GM19455 (cell line): ENCODE measurements around the gene HILPDA.

ENCODE experiments used
- ATAC-seq: cut with Tn5 transposase; IDR thresholded peaks from one replicate; pipeline ENCODE4 v1.9.1; 2021; ENCODE audit not compliant: unreplicated experiment

HILPDA gene, protein sequence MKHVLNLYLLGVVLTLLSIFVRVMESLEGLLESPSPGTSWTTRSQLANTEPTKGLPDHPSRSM

DNA sequence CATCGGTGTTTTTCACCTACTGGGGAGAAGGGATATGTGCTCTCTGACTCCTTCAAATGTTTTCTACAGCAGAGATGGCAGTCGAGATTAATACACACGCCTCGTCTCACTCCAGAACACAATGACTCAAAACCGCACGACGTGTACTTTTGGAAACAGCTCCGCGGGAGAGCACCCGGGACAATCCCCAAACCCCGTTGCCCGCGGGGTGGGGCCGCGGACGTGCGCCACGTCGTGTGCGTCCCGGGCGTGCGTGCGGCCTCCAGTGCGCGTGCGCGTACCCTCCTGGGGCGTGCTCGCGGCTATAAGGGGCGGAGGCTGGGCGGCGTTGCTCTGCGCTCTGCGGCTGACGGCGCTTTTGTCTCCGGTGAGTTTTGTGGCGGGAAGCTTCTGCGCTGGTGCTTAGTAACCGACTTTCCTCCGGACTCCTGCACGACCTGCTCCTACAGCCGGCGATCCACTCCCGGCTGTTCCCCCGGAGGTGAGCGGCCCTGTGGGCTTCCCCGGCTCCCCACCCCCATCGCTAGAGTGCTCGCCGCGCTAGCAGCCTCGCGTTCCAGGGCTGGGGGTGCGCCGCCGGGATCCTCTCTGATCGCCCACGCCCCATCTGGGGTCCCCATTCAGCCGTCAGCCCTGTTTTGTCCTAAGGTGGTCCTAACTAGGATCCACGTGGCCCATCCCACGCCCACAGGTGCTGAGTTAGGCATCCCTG, at the start of gene HILPDA:
Gene HILPDA (plus strand): TSS at position 336 of the 712 bp plus-strand sequence. CDS start 1,391 bp downstream, outside the sequence.
- ATAC-seq = peak; percentile 85

DNA sequence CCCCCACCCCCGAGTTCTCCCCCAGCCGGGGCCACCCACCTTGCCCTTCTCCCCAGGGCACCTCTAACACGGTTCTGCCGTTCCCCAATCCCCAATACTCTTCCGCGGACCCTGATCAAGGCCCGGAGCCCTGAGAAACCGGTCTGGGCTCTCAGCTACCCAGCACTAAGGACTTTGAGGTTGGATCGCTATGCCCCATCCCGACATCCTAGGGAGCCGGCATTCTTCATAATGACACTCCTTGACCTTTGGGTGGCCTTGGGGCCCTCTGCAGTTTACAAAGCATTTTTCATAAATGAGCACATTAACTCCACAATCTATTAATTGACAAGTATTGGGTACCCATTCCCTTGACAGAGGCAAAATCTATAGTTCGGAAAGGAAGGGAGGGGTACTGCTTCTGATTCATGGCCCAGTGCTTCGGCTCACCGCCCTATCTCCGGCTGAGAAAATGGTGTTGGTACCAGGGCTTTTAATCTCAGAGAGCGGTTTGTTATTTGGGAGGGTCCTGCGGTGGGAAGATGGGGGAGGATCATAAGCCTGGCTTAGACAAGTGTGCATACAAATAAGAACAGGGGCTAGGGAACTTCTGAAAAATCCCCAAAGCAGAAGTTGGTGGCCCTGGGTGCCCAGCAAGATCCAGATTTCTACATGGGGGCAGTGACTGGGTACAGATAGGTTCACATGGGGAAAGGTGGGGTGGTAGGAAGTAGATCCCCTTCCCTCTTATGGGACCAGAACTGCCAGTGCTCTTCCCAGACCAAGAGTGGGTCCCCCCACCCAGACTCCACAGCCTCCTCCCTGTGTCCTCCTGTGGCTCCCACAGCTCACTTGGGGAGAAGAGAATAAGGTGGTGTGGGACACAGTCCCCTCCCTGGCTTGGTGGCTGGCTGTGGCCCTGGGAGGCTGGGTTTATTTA, 49.1 kb upstream of the HILPDA start:
- no peak for ATAC-seq

DNA sequence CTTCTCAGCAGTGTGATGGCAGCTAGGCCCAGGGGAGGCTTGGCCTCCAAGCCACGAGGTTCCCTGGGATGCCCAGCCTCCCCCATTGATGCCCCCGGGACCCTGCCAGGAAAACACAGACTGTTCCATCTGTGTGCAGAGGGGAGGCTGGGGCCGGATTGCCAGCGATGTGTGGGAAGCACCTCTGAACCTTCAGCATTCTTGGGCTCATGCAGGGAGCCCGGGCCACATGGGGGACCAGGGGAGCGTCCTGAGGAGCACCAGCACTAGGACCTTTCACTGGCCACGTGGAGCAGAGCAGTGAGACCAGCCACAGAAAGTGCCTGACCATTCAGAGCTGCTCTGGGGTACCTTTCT, 48.5 kb upstream of the HILPDA start:
- ATAC-seq = no peak

DNA sequence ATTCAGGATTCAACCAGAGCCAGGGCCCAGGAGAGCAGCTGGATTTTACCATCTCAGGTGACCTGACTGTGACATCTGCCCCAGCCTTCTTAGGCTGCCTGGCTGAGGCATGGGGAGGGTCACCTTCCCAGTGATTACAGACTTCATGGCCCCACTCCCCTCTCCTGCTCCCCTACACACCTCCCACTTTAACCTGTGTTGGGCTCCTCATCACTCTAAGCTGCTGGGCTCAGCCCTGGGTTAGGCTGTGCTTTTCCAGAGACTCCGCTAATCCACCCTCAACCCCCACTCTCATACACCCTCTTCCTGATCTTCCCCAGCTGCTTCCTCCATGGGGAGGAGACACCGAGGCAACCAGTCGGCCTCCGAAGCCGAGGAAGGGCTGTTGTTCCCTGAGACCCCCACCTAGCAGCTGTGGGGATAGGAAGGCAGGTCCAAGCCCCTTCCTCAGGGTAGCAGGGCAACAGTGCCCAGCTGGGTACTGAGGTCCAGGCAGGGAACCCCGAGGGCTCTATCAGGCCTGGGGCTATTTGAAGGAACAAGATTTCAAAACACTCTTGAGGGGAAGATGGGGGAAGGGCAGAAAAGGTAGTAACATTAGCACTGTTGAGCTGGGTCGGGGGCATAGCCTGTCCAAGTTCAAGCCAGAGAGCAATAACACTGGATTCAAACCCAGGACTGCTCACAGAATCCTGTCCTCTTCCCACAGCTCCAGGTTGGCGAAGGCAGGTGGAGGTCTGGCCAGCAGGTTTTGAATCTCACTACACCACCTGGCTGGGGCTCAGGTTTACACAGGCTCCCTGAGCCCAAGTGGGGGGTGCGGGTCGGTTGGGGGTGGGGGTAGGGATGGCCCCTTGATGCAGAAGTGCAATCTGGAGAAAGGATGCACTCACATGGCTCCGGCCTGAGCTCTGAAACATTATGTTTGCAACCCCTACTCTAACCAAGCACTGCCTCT, 47.6 kb upstream of the HILPDA start:
- no peak for ATAC-seq

DNA sequence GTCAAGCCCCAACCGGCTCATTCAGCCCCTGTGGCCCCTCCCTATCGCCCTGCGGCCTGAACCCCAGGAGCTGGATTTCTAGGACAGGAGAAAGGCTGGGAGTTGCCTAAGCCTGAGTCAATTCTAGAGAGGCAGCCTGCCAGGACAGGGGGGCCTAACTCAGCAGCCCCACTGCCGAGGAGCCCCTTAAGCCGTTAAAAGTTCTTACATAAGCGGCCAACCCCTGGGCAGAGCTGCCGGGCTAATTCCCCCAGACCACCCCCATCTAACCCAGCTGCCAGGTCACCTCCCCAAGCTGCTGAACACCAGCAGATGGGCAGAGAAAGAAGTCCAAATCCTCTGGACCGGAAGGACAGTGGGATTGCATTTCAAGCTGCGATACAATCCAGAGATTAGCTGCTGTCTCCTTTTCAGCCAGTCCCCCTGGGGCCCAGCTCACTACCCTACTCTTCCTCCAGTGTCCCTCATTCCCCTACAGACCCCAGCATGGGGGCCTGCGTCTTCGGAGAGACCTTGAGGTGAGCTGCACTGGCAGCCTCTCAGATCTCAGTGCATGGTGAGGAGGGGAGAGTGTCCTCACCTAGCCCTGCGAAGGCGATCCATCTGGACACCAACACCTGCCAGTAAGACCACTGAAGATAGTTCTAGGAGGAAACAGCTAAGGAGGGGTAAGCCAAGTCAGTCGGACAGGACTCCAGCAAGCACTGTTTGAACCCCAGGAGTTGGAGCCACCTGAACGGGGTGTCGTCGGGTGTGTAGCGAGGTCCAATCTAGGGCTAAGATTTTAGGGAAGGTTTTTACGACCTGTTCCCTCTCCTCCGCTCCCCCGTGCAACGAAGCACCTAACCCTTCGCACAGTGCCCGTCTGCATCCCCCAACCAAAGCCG, 46.7 kb upstream of the HILPDA start:
- no peak for ATAC-seq

DNA sequence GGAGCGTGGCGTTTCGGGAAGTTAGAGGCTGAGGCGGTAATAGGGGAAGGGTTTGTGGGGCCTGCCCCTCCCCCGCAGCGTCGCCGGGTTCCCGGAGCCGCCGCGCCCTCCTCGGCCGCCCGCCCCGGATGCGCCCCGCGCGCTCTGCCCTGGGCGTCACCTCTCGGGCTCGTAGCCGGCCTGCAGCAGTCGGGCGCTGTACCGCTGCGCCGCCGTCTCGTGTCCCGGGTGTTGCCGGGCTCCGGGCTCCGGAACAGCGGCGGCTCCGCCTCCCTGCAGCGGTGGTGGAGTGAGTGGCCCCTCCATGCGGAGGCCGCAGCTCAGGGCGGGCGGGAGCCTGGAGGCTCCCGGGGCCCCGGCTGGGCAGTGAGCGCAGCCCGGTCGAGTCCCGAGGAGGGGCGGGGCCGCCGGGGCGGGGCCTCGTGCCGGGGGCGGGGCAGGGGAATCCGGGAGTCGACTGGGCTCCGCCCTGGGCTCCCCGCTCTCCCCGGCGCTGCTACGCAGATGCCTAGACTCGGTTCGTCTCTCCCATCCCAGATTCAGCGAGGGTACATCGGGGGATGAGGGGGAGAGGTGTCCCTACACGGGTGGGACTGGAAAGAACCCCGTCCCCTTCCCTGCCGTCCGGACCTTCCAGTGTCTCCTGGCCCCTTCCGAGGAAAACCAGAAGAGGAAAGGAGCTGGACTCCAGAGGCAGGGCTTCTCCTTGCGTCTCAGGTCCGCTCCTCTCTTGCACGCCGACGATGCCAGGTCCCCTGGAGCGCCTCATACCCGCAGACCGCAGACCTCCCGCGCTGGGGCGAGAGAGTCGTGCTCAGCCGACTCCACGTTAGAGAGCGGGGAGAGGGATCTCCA, 45.9 kb upstream of the HILPDA start, which contains the start of gene IMPDH1:
Gene IMPDH1 (minus strand): TSS at position 387 of the 855 bp plus-strand sequence. CDS start 81 bp downstream, at position 306.
- ATAC-seq = peak; percentile 80

DNA sequence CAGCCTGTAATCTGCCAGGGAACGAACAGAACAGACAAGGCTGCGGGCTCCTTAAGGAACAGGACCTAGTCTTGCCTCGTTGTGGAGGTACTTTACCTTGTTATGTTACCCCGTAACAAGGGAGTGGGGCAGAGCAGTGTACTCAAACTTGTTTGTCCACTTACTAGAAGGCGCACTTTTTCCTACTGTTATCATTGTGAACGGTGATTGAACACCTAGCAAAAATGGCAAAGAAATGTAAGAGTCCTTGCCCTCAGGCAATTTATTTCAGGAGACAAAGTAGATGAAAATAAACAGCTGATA, 45.3 kb upstream of the HILPDA start:
- ATAC-seq = no peak

DNA sequence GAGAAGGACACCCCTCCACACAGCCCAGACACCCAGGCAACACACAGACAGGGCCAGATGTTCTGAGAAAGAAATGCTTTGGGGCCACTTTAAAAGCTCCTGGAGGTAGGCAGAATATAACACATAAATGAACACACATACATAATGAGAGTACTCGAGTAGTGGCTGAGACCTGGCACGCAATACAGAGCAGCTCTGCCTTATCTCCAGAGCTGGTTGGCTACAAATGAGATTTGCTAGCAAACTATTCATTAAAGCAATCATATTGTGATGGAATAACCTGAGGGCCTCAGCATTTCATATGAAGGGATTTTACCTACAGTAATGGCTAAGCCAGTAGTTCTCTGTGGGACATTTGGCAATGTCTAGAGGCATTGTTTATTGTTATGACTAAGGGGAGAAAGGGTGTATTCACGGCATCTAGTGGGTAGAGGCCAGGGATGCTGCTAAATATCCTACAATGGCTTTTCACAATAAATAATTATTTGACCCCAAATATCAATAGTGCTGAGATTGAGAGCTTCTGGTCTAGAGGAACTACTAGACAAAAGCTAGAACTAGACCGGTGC, 40.4 kb upstream of the HILPDA start:
- no peak for ATAC-seq

DNA sequence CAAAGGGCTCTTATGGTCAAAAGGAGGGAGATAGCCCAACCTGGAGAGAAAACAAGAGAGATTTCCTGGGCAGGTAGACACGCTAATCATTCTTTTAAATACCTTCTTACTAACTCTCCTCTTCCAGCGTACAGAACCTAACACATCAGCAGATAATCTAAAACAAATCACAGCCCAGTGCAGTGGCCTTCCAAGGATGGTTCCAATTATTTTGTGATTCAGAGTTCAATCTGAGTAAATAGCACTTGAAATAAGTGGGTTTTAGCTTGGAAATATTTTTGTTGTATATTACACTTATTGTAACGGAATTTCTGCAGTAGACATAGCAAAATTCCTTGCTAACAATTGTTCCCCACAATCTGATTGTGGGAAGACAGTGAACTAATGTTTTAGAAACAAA, 38.6 kb upstream of the HILPDA start:
- ATAC-seq = no peak

DNA sequence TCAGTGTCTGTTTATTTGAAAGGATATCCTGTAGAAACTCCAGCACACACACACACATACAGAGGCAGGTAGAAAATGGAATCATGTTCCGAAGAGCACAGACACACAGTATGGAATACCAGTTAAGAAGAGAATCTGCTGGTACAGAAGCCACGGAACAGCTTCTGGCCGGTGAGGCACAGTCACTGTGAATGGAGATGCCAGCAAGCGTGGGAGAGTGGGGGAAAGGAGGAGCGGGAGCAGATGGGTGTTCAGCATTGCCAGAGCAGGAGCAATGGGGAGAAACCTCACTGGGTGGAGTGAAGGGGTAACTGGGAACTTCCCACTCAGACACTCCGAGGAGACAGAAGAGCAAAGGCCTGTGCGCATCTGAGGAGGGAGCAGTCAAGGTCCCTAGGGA, 36.4 kb upstream of the HILPDA start:
- ATAC-seq = no peak

DNA sequence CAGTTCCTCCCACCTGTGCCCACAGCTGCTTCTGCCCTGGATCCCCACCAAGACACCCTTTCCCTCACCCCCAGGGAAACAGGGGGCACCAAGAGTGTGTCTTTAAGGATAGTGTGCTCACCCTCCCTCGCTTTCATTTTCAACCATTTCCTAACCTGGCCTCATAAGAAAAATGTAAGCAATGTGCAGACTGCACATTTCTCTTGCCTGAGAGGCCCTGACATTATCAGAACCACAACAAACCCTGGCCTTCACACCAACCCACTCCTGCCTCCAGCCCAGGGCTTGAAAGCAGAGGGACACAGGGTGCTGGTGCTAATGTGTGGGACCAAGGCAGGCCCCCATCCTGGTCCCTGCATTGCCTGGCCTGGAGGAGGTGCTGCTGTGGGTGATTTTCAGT, 34.9 kb upstream of the HILPDA start:
- ATAC-seq = no peak

DNA sequence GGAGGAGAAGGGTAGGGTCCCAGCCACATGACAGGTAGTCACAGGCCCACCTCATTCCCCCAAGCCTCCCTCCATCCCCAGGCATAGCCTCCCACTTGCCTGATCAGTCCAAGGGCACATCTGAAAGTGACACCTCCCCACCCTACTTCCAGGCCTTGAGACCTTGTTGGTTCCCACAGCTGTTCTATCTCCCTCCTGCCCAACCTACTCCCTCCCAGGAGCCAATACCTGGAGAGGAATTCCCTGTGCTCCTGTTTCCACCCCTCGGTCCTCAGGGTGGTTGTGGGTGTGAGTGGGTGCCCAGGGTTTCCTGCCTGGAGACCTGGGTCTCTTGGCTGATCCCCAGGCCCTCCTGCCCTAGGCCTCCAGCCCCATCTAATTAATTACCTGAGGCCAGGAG, 34.3 kb upstream of the HILPDA start:
- no peak for ATAC-seq

DNA sequence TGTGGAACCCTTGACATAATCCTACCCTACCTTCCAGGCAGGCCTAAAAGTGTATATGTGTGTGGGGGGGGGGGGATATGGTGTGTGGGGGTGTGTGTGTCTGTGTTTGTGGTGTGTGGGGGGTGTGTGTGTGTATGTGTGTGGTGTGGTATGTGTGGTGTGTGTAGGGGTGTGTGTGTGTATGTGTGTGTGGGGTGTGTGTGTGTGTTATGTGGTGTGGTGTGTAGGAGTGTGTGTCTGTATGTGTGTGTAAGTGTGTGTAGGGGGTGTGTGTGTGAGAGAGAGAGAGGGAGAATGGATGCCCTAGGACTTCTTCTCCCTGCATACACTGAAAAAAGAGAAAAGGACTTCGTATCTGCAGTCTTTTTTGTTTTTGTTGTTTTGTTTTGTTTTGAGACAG, 33.6 kb upstream of the HILPDA start:
- no peak for ATAC-seq

DNA sequence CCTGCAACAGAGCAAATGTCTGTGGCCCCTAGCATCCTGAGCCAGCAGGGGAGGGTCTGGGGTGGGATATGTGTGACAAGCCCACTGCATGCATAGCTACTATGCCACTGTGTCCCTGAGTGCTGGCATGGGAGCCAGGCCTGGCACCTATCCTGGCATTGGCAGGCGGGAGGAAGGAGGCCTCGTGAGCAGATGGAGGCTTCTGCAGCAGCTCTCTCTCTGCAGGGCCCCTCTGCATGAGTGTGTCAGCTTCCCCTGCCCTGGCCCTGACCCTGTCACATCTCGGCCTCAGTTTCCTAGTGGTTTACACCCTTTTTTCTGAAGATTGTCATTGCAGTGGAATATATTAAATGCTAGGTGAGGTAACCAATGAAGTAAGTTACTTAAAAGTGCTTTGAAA, 32.8 kb upstream of the HILPDA start:
- no peak for ATAC-seq

DNA sequence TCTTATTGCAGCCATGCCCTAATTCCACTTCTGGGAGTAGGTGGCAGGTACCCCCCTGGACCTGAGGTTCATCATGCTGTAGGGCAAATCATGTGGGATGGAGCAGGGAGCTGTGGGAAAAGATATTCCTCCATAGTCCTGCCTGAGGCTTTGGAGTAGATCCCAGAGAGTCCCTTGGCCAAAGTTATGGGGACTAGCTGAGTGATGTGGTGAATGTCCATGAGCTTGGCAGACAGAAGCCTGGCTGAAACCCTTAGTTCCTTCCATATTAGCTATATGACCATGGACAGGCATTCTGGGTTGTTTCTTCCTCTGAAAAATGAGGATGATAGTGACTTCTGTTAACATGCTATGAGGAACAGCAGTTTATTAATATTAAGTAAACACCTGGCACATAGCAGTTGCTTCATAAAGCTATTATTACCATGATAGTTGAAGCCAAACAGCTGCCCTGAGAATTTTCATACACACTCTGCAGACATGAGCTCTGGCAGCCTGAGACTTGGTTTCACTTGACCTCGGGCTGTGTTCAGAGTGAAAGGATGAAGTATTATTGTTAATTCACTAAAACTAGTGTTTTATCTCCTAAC, 30.9 kb upstream of the HILPDA start:
- ATAC-seq = no peak

DNA sequence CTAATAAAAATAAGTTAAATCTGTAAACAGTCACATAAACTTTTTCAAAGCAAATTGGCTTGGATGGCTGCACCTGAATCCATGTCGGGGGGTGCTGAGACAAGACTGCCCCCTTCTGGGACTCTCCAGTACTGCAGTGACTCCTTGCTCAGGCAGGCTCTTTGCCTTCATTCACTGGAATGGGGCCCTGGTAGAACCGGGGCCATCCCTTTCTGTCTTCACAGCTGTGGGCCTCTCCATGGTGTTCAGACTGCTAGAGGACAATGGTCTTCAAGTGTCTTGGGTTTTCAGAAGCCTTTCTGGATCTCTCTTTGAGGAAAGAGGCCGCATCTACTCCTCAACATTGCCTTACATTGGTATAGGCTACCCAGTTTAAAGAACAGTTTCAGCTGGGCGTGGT, 29.8 kb upstream of the HILPDA start:
- no peak for ATAC-seq

DNA sequence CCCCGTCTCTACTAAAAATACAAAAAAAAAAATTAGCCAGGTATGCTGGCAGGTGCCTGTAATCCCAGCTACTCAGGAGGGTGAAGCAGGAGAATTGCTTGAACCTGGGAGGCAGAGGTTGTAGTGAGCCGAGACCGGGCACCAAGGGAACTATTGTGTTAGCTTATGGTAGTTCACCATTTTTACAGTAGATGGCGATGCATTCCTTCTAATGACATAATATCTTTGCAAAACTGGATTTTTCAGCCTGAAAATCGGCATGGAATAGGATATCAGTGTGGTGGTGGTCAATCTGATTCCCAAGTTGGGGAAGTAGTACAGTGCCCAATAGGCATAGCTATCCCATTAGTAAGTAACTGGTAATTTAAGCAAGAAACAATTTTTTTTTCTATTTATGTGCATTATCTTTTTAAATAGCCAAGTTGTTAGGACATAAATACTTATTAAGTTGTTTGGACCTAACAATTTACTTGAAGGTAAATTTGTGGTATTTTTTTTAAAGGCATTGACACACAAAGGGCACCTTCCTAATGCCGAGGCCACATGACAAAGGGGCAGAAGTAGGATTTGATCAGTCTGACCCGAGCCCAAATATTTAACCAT, 28.3 kb upstream of the HILPDA start:
- no peak for ATAC-seq

DNA sequence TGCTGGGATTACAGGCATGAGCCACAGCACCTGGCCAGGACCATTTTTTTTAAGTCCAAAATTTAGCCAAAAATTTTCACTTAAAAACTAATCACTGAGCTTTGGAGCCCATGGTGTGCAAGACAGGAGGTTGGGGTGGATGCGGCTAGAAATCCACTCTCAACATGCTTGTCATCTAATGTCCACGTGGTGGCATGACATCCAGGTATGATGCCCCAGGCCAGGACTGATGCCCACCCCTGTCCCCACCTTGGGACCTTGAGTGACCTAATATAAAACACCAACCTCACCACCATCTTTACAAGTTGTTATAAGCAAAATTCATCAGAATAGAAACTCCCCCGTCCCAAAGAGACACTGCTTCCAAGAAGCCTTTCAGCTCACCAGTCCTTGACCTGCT, 25.5 kb upstream of the HILPDA start:
- no peak for ATAC-seq
